Esophagus (tissue), 2 donors: ENCODE results near the gene PAX3. TPM values are rescaled to one million over a fixed set of nuclear protein-coding genes. Genes with fewer than 3 reads are reported as not detected.

Source experiments
- H3K27ac ChIP-seq, 2 donors: one replicate each; pipeline ENCODE4 v1.5.1; 2013; ENCODE audit warnings: low read depth in 2 of 2, mild to moderate bottlenecking in 2 of 2, inconsistent platforms in 1 of 2, low read length in 1 of 2, moderate library complexity in 1 of 2
- H3K27me3 ChIP-seq, 2 donors: one replicate each; pipeline ENCODE4 v1.6.1; 2013; ENCODE audit warnings: low read length in 2 of 2, control low read depth in 1 of 2, mild to moderate bottlenecking in 1 of 2; ENCODE audit not compliant: insufficient read depth in 2 of 2, control insufficient read depth in 1 of 2
- H3K36me3 ChIP-seq, 2 donors: one replicate each; pipeline ENCODE4 v1.6.1; 2013; ENCODE audit warnings: low read length in 1 of 2; ENCODE audit not compliant: control insufficient read depth in 2 of 2, insufficient read depth in 2 of 2
- H3K4me1 ChIP-seq, 2 donors: one replicate each; pipeline ENCODE4 v1.6.1; 2013; ENCODE audit warnings: low read length in 1 of 2; ENCODE audit not compliant: control insufficient read depth in 2 of 2, insufficient read depth in 2 of 2
- H3K4me3 ChIP-seq, 2 donors: one replicate each; pipeline ENCODE4 v1.5.1; 2013; ENCODE audit warnings: low read length in 2 of 2, mild to moderate bottlenecking in 2 of 2, low read depth in 1 of 2, moderate library complexity in 1 of 2
- H3K9me3 ChIP-seq, 2 donors: one replicate each; pipeline ENCODE4 v1.6.1; 2013; ENCODE audit warnings: mild to moderate bottlenecking in 2 of 2, low read depth in 1 of 2, low read length in 1 of 2, moderate library complexity in 1 of 2; ENCODE audit not compliant: control insufficient read depth in 2 of 2, insufficient read depth in 1 of 2
- WGBS, 2 donors: extraction: QIAGEN DNeasy Blood & Tissue Kit; methylation state at CpG; one replicate each; pipeline ENCODE4 v1.1.7; 2013; 5-methylcytosine and 5-hydroxymethylcytosine counted together
- polyA plus RNA-seq, 2 donors: library from polyadenylated mRNA; stranded (reverse); fragments of 200-250 nt; gene quantifications; one replicate each; pipeline ENCODE4 v1.2.3, GENCODE V29; 2013
- donor health status: healthy with polysubstance abuse.
- donor health status: Bipolar disorder and iron deficiency.

The PAX3 gene
- polyA plus RNA-seq, 2 donors = not detected

- no peaks in the 10 kb centered on the region for H3K36me3 ChIP-seq
- H3K27ac ChIP-seq = no peak overlapping the region
These were observed 43.7 kb downstream of the PAX3 start for GRCh38 chr2:222255090-222255489.

GRCh38 chr2:222250313-222250712, 48.5 kb downstream of the PAX3 start:
- Histone ChIP-seq H3K4me1 (no peaks in the 10 kb centered on the region), H3K36me3 (no peaks in the 10 kb centered on the region), H3K27ac (no peak overlapping the region), H3K4me3 (no peak overlapping the region), H3K9me3 (no peaks in the 10 kb centered on the region), H3K27me3 (no peaks in the 10 kb centered on the region)
- 36 to 77% methylated on average over 1 of the region's 1 CpG for WGBS, 2 donors

More at GRCh38 chr2:222255090-222255489, 43.7 kb downstream of the PAX3 start:
- Histone ChIP-seq H3K4me3 (no peak overlapping the region), H3K4me1 (no peaks in the 10 kb centered on the region), H3K9me3 (no peaks in the 10 kb centered on the region), H3K27me3 (peaks cover 0 to 2% of the 10 kb centered on the region in 2 donors)

GRCh38 chr2:222249444-222249843, 49.4 kb downstream of the PAX3 start:
- Histone ChIP-seq H3K4me1 (no peaks in the 10 kb centered on the region), H3K36me3 (no peaks in the 10 kb centered on the region), H3K27me3 (no peaks in the 10 kb centered on the region), H3K9me3 (no peaks in the 10 kb centered on the region), H3K4me3 (no peak overlapping the region), H3K27ac (no peak overlapping the region)
- 71 to 76% methylated on average over 5 of the region's 5 CpGs for WGBS, 2 donors

- H3K4me3 ChIP-seq = no peak overlapping the region
- H3K4me1 ChIP-seq = no peaks in the 10 kb centered on the region
- peaks cover 0 to 3% of the 10 kb centered on the region in 2 donors for H3K27me3 ChIP-seq
- 76 to 78% methylated on average over 1 of the region's 1 CpG for WGBS, 2 donors
- no peaks in the 10 kb centered on the region for H3K36me3 ChIP-seq
- H3K9me3 ChIP-seq = no peaks in the 10 kb centered on the region
- H3K27ac ChIP-seq = no peak overlapping the region
These were observed 50.0 kb downstream of the PAX3 start for GRCh38 chr2:222248818-222249217.

- H3K27ac ChIP-seq = no peak overlapping the region
- H3K27me3 ChIP-seq = peaks cover 0 to 3% of the 10 kb centered on the region in 2 donors
- no peaks in the 10 kb centered on the region for H3K9me3 ChIP-seq
- WGBS, 2 donors = 52% methylated on average over 2 of the region's 2 CpGs
- H3K36me3 ChIP-seq = no peaks in the 10 kb centered on the region
- H3K4me1 ChIP-seq = no peaks in the 10 kb centered on the region
- H3K4me3 ChIP-seq = peak overlapping the region in 1 of 2 donors; percentile 11
These were observed 50.5 kb downstream of the PAX3 start for GRCh38 chr2:222248256-222248655.

- no peak overlapping the region for H3K27ac ChIP-seq
- no peaks in the 10 kb centered on the region for H3K9me3 ChIP-seq
- H3K4me3 ChIP-seq = no peak overlapping the region
- H3K36me3 ChIP-seq = no peaks in the 10 kb centered on the region
- peaks cover 0 to 3% of the 10 kb centered on the region in 2 donors for H3K27me3 ChIP-seq
- H3K4me1 ChIP-seq = no peaks in the 10 kb centered on the region
These were observed 56.3 kb downstream of the PAX3 start for GRCh38 chr2:222242532-222242931.

- no peaks in the 10 kb centered on the region for H3K36me3 ChIP-seq
- H3K27me3 ChIP-seq = peaks cover 0 to 3% of the 10 kb centered on the region in 2 donors
- H3K4me3 ChIP-seq = no peak overlapping the region
- H3K27ac ChIP-seq = no peak overlapping the region
- H3K9me3 ChIP-seq = no peaks in the 10 kb centered on the region
- WGBS, 2 donors = 20 to 34% methylated on average over 10 of the region's 10 CpGs
- H3K4me1 ChIP-seq = no peaks in the 10 kb centered on the region
These were observed 57.5 kb downstream of the PAX3 start for GRCh38 chr2:222241128-222241870.

- 22 to 25% methylated on average over 5 of the region's 5 CpGs for WGBS, 2 donors
- H3K4me1 ChIP-seq = no peaks in the 10 kb centered on the region
- H3K27me3 ChIP-seq = peaks cover 0 to 3% of the 10 kb centered on the region in 2 donors
- H3K27ac ChIP-seq = no peak overlapping the region
- no peaks in the 10 kb centered on the region for H3K36me3 ChIP-seq
- H3K9me3 ChIP-seq = no peaks in the 10 kb centered on the region
- no peak overlapping the region for H3K4me3 ChIP-seq
These were observed 58.1 kb downstream of the PAX3 start for GRCh38 chr2:222240676-222241049.

- 6 to 12% methylated on average over 15 of the region's 15 CpGs for WGBS, 2 donors
- H3K27me3 ChIP-seq = peaks cover 0 to 3% of the 10 kb centered on the region in 2 donors
- no peak overlapping the region for H3K27ac ChIP-seq
These were observed 58.7 kb downstream of the PAX3 start for GRCh38 chr2:222239945-222240675.

GRCh38 chr2:222239091-222239490, 59.7 kb downstream of the PAX3 start:
- Histone ChIP-seq H3K9me3 (no peaks in the 10 kb centered on the region), H3K36me3 (no peaks in the 10 kb centered on the region), H3K4me1 (no peaks in the 10 kb centered on the region), H3K4me3 (no peak overlapping the region), H3K27ac (no peak overlapping the region), H3K27me3 (peaks cover 0 to under 1% of the 10 kb centered on the region in 2 donors)
- 41 to 50% methylated on average over 4 of the region's 4 CpGs for WGBS, 2 donors

More at GRCh38 chr2:222239945-222240675, 58.7 kb downstream of the PAX3 start:
- Histone ChIP-seq H3K9me3 (no peaks in the 10 kb centered on the region), H3K36me3 (no peaks in the 10 kb centered on the region), H3K4me3 (no peak overlapping the region), H3K4me1 (no peaks in the 10 kb centered on the region)
